Nephron (organoid): Measurements from ENCODE around the gene ZNF718.
A peak's percentile ranks its signal among the peaks of the same experiment; 100 is the strongest.

Experiments used
- H3K27ac Mint-ChIP-seq, 3 experiments: 2 replicates each; pipeline ENCODE4 v1.8.0; 2020; ENCODE audit warnings: mixed read lengths in 3 of 3, mild to moderate bottlenecking in 2 of 3, moderate library complexity in 1 of 3
- H3K27me3 Mint-ChIP-seq: 2 replicates; pipeline ENCODE4 v1.8.0; 2021; ENCODE audit warnings: low read depth, mild to moderate bottlenecking, moderate library complexity, mixed read lengths
- H3K36me3 Mint-ChIP-seq: 2 replicates; pipeline ENCODE4 v1.8.0; 2020; ENCODE audit warnings: low read depth, mixed read lengths
- H3K4me1 Mint-ChIP-seq: 2 replicates; pipeline ENCODE4 v1.8.0; 2020; ENCODE audit warnings: mixed read lengths
- H3K4me3 Mint-ChIP-seq, 3 experiments: 2 replicates each; pipeline ENCODE4 v1.8.0; 2020; ENCODE audit warnings: mild to moderate bottlenecking in 3 of 3, mixed read lengths in 3 of 3, moderate library complexity in 2 of 3
- H3K9me3 Mint-ChIP-seq: 2 replicates; pipeline ENCODE4 v1.8.0; 2020; ENCODE audit warnings: mixed read lengths
- TF ChIP-seq, protein P1 (sequence below), 3 experiments: fragments of 200-600 bp; sonication (generic); IDR thresholded peaks; one replicate each; pipeline ENCODE4 v1.5.0; 2021; ENCODE audit warnings: antibody characterized with exemption in 3 of 3; ENCODE audit not compliant: unreplicated experiment in 3 of 3

ZNF718 gene

DNA sequence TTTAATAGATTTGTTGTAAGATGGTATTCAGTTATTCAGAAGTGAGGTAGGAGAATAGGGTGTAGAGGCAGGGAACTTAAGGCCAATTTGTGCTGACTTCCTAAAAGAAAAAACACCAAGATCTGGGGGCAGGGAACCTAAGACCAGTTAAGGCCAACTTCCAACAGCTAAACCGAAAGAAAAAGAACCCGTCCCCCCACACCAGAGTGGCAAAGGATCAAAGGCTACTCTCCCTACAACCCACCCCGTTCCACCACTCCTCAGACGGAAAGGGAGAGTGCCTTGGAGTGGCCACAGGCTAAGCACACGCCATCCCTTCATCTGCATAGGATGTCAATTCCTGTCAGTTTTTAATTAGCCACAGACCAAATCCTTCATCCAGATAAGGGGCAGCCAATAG, 3.7 kb upstream of the ZNF718 start:
- Mint-ChIP-seq H3K27me3 (peaks cover 13% of the 10 kb centered on the region), H3K4me1 (peaks cover 7% of the 10 kb centered on the region), H3K4me3 (no peak overlapping the region), H3K9me3 (peaks cover 38% of the 10 kb centered on the region), H3K27ac (no peak overlapping the region), H3K36me3 (peaks cover 19% of the 10 kb centered on the region)
- TF ChIP-seq, protein P1, sequence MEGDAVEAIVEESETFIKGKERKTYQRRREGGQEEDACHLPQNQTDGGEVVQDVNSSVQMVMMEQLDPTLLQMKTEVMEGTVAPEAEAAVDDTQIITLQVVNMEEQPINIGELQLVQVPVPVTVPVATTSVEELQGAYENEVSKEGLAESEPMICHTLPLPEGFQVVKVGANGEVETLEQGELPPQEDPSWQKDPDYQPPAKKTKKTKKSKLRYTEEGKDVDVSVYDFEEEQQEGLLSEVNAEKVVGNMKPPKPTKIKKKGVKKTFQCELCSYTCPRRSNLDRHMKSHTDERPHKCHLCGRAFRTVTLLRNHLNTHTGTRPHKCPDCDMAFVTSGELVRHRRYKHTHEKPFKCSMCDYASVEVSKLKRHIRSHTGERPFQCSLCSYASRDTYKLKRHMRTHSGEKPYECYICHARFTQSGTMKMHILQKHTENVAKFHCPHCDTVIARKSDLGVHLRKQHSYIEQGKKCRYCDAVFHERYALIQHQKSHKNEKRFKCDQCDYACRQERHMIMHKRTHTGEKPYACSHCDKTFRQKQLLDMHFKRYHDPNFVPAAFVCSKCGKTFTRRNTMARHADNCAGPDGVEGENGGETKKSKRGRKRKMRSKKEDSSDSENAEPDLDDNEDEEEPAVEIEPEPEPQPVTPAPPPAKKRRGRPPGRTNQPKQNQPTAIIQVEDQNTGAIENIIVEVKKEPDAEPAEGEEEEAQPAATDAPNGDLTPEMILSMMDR (IDR thresholded peaks at IDR 0.05; ENCODE audit: unreplicated experiment in 3 of 3): no peak

DNA sequence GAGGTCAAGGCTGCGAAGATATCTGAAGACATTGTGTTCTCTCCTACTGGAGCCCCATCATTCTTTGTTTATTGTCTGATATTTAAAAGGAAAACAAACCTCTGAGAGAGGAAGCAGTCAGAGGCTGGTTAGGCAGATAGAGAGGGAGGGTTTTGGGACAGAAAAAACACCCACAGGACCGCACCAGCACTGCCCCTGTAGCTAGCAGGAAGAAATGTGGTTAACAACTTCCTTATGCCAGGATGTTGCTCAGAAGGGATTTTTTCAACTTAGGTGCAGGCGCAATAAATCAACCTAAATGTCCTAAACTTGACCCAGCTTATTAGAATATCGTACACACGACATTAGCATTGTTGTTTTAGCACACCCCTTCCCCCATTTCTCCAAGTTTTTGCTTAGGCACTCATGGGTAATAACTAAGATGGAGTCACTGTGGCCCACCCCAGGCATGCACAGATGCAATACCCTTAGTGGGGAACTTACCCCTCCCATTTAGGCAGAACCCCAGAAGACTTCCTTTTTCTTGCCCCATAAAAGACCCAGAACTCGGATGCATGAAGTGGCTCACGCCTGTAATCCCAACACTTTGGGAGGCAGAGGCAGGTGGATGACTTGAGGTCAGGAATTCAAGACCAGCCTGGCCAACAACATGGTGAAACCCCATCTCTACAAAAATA, 2.8 kb upstream of the ZNF718 start:
- H3K27me3 Mint-ChIP-seq: peaks cover 13% of the 10 kb centered on the region
- H3K9me3 Mint-ChIP-seq: peaks cover 42% of the 10 kb centered on the region
- H3K27ac Mint-ChIP-seq: no peak overlapping the region
- peaks cover 12% of the 10 kb centered on the region for H3K4me1 Mint-ChIP-seq
- H3K36me3 Mint-ChIP-seq: peaks cover 29% of the 10 kb centered on the region
- TF ChIP-seq, protein P1 (IDR thresholded peaks at IDR 0.05; ENCODE audit: unreplicated experiment in 3 of 3): no peak
- peak overlapping the region in 2 of 3 experiments; percentile 51 to 60 for H3K4me3 Mint-ChIP-seq

DNA sequence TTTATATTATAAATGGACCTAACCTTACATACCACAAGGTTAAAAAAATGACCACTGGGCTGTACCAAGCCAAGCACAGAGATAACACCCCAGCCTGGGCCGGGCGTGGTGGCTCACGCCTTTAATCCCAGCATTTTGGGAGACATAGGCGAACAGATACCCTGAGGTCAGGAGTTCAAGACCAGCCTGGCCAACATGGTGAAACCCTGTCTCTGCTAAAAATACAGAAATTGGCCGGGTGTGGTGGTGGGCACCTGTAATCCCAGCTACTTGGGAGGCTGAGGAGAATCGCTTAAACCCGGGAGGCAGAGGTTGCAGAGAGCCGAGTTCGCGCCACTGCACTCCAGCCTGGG, 403 bp upstream of the ZNF718 start:
- Mint-ChIP-seq H3K27ac (peak overlapping the region; percentile 100), H3K4me3 (peak overlapping the region; percentile 98 to 100 (median 99)), H3K36me3 (peaks cover 31% of the 10 kb centered on the region), H3K9me3 (peaks cover 35% of the 10 kb centered on the region), H3K27me3 (peaks cover 13% of the 10 kb centered on the region), H3K4me1 (peaks cover 12% of the 10 kb centered on the region)

DNA sequence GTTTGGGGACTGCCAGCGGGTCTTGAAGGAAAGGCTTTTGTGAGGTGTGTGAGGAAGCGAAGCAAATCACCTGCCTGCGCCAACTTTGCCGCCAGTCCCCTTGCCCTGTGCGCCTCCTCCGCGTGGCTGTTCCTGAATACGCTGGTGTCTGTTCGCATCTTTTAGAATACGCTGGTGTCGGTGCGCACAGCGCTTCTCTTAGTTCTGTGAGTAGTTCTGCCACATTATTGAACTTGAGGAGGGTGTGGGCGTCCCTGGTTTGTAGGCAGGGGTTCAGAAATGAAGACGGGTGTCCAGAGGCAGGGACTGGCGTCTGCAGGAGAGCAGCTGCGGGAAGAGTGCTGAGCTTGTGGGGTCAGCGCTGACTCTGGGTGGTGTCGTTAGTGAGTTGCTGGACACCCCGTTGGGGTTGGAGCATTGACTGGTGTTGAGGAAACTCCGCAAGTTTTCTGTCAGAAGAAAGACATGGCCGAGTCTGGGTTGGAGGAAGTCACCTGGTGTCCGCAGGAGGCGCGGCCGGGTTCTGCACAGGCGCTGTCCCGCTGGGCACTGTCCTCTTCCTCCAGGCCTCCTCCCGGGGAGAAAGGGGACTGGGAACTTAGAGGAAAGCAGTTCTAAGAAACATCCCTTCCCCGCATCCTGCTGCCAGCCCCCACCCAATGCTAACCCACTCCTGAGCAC, 930 bp downstream of the ZNF718 start:
- TF ChIP-seq, protein P1 (IDR thresholded peaks at IDR 0.05; ENCODE audit: unreplicated experiment in 3 of 3): no peak
- Mint-ChIP-seq H3K4me1 (peaks cover 12% of the 10 kb centered on the region), H3K27ac (peak overlapping the region; percentile 100), H3K27me3 (peaks cover 13% of the 10 kb centered on the region), H3K4me3 (peak overlapping the region; percentile 98 to 100 (median 99)), H3K9me3 (peaks cover 35% of the 10 kb centered on the region), H3K36me3 (peaks cover 31% of the 10 kb centered on the region)

DNA sequence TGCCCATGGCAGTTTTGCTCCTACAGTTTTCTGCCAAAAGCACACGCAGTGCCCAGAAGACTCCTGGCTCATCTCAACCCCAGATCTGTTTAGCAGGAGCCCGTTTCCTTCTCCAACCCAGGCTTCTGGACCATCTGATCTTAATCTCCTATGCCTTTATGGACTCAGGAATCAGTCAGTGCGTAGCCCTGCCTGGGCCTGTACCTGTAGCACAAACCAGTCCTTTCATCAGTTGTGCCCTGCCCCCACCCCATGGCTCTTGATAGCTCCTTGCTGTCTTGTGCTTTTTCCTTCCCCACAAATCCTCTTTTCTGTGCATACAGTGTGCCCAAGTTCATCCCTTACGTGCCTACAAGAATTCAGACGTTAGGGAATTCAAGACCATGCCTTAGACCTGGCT, 1.5 kb downstream of the ZNF718 start:
- H3K27ac Mint-ChIP-seq: peak overlapping the region; percentile 100
- H3K36me3 Mint-ChIP-seq: peaks cover 31% of the 10 kb centered on the region
- peaks cover 13% of the 10 kb centered on the region for H3K27me3 Mint-ChIP-seq
- H3K9me3 Mint-ChIP-seq: peaks cover 35% of the 10 kb centered on the region
- TF ChIP-seq, protein P1 (IDR thresholded peaks at IDR 0.05; ENCODE audit: unreplicated experiment in 3 of 3): no peak
- H3K4me3 Mint-ChIP-seq: peak overlapping the region; percentile 98 to 100 (median 99)
- peaks cover 12% of the 10 kb centered on the region for H3K4me1 Mint-ChIP-seq

DNA sequence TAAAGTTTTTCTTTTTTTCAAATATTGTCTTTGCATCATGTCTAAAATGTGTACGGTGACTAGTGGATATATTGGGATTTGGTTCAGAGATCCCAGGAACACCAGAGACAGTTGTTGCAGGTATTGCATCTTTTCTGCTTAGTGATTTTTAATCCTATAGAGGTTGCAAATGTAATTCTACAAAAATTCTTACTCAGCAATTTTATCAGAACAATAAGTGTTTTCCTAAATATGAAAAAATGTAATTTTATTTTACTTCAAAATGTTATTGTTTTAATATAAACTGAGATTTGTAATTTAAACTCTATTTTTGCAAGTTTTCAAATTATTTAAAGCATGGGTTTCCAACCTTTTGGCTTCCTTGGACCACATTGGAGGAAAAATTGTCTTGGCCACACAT, 8.2 kb downstream of the ZNF718 start:
- no peak overlapping the region for H3K4me3 Mint-ChIP-seq
- no peaks in the 10 kb centered on the region for H3K27me3 Mint-ChIP-seq
- no peaks in the 10 kb centered on the region for H3K4me1 Mint-ChIP-seq
- no peak overlapping the region for H3K27ac Mint-ChIP-seq
- TF ChIP-seq, protein P1 (IDR thresholded peaks at IDR 0.05; ENCODE audit: unreplicated experiment in 3 of 3): no peak
- peaks cover 44% of the 10 kb centered on the region for H3K36me3 Mint-ChIP-seq
- peaks cover 30% of the 10 kb centered on the region for H3K9me3 Mint-ChIP-seq
